Endothelial cell of umbilical vein (primary cell): Measurements from ENCODE around the gene GLRX5. TPM values are rescaled to one million over a fixed set of nuclear protein-coding genes. Genes with fewer than 3 reads are reported as not detected.

Source experiments
- BruUV-seq: library from RNA; stranded (reverse); fragments of 400-500 nt; replicated peaks from 2 replicates; lab custom pipeline; 2021; lab: Mats Ljungman, UMichigan
- CTCF ChIA-PET: fragments of 300-600, 350-600 bp; sonication (Branson Sonifier 250); formaldehyde crosslinking; loops from one replicate; lab custom pipeline; 2021; ENCODE audit warnings: antibody characterized with exemption, inconsistent platforms; lab: Charles Lee
- POLR2A ChIA-PET: fragments of 300-600, 350-600 bp; sonication (Branson Sonifier 250); formaldehyde crosslinking; loops from one replicate; lab custom pipeline; 2021; ENCODE audit warnings: antibody characterized with exemption, inconsistent platforms; lab: Charles Lee
- DNase-seq: peaks from one replicate; pipeline ENCODE4 v3.0.0-alpha.2; 2011; ENCODE audit warnings: low read depth, low spot score
- FAIRE-seq: peaks from 2 replicates; lab custom pipeline; 2011; peaks lifted over from hg19 to GRCh38; lab: Jason Lieb, UNC
- H2AFZ ChIP-seq: 2 replicates; pipeline ENCODE4 v1.6.0; 2012; ENCODE audit warnings: low read depth, low read length, control low read depth, inconsistent platforms
- H3K27ac ChIP-seq: 2 replicates; pipeline ENCODE4 v1.5.1; 2011; ENCODE audit warnings: low read depth, mild to moderate bottlenecking, control low read depth, low read length, moderate library complexity; ENCODE audit not compliant: insufficient read depth
- H3K27me3 ChIP-seq, 2 experiments: 2 replicates each; pipeline versions ENCODE4 v1.6.0 to v1.6.1; 2011; ENCODE audit warnings: low read length in 2 of 2, mixed read lengths in 1 of 2; ENCODE audit not compliant: control insufficient read depth in 2 of 2, insufficient read depth in 2 of 2
- H3K36me3 ChIP-seq, 2 experiments: 2 replicates in 1 of 2; 3 replicates in 1 of 2; pipeline ENCODE4 v1.5.1; 2011; ENCODE audit warnings: low read length in 2 of 2, mild to moderate bottlenecking in 1 of 2, moderate library complexity in 1 of 2; ENCODE audit not compliant: control insufficient read depth in 2 of 2, insufficient read depth in 2 of 2; ENCODE audit errors: extremely low read depth in 1 of 2
- H3K4me1 ChIP-seq: 3 replicates; pipeline ENCODE4 v1.5.1; 2011; ENCODE audit warnings: mild to moderate bottlenecking, low read length; ENCODE audit not compliant: control insufficient read depth, insufficient read depth; ENCODE audit errors: extremely low read depth
- H3K4me2 ChIP-seq: 2 replicates; pipeline ENCODE4 v1.6.1; 2011; ENCODE audit warnings: low read length, control low read depth, mixed read lengths; ENCODE audit not compliant: insufficient read depth
- H3K4me3 ChIP-seq, 3 experiments: fragments of 200-600 bp in 1 of 3; sonication (generic), shearing (Covaris generic) in 1 of 3; replicated peaks in 1 of 3; 2 replicates each; pipeline ENCODE4 v1.5.1; 2011 to 2016; ENCODE audit warnings: control low read depth in 3 of 3, low read length in 3 of 3, mild to moderate bottlenecking in 2 of 3, inconsistent platforms in 1 of 3, low read depth in 1 of 3, moderate library complexity in 1 of 3; ENCODE audit not compliant: insufficient read depth in 1 of 3
- H3K79me2 ChIP-seq: 2 replicates; pipeline ENCODE4 v1.6.0; 2012; ENCODE audit warnings: low read length, inconsistent platforms; ENCODE audit not compliant: control insufficient read depth, insufficient read depth
- H3K9ac ChIP-seq: replicated peaks from 2 replicates; pipeline ENCODE3; 2011; ENCODE audit warnings: low read length, control low read depth; ENCODE audit not compliant: insufficient read depth; ENCODE audit errors: extremely low read depth
- H3K9me1 ChIP-seq: replicated peaks from 3 replicates; pipeline ENCODE4 v1.6.0; 2011; ENCODE audit warnings: mild to moderate bottlenecking, low read length; ENCODE audit not compliant: control insufficient read depth, insufficient read depth; ENCODE audit errors: extremely low read depth
- H3K9me3 ChIP-seq: replicated peaks from 2 replicates; pipeline ENCODE4 v1.5.1; 2012; ENCODE audit warnings: low read length, inconsistent platforms; ENCODE audit not compliant: control insufficient read depth, insufficient read depth
- H4K20me1 ChIP-seq: replicated peaks from 2 replicates; pipeline ENCODE3; 2011; ENCODE audit warnings: mild to moderate bottlenecking, low read length; ENCODE audit not compliant: control insufficient read depth, insufficient read depth; ENCODE audit errors: extremely low read depth
- CTCF ChIP-seq, 2 donors: IDR thresholded peaks; 1 replicate in 1 of 2; 2 replicates in 1 of 2; pipeline ENCODE4 v1.5.1; 2011; ENCODE audit warnings: low read length in 2 of 2, mild to moderate bottlenecking in 2 of 2, moderate library complexity in 2 of 2, control low read depth in 1 of 2, inconsistent platforms in 1 of 2, low read depth in 1 of 2; ENCODE audit not compliant: insufficient read depth in 1 of 2; ENCODE audit errors: extremely low read depth in 1 of 2
- EZH2 ChIP-seq: IDR thresholded peaks from 2 replicates; pipeline ENCODE4 v1.6.1; 2012; ENCODE audit warnings: borderline replicate concordance, low read depth, mild to moderate bottlenecking, moderate library complexity, low read length, inconsistent platforms; ENCODE audit not compliant: severe bottlenecking
- FOS ChIP-seq: IDR thresholded peaks from 2 replicates; pipeline ENCODE4 v1.6.1; 2011; ENCODE audit warnings: mild to moderate bottlenecking, low read length, moderate library complexity, borderline replicate concordance; ENCODE audit not compliant: insufficient read depth
- GATA2 ChIP-seq: IDR thresholded peaks from 2 replicates; pipeline ENCODE4 v1.7.0; 2011; ENCODE audit warnings: low read depth, mild to moderate bottlenecking, moderate library complexity, mixed read lengths, low read length; ENCODE audit not compliant: insufficient read length, insufficient read depth
- JUN ChIP-seq: IDR thresholded peaks from 2 replicates; pipeline ENCODE4 v1.6.1; 2011; ENCODE audit warnings: borderline replicate concordance, low read depth; ENCODE audit not compliant: insufficient read length, insufficient read depth
- MAX ChIP-seq: IDR thresholded peaks from 2 replicates; pipeline ENCODE4 v1.6.1; 2011; ENCODE audit not compliant: insufficient read depth, insufficient read length
- MYC ChIP-seq: IDR thresholded peaks from one replicate; pipeline ENCODE4 v1.6.1; 2011; ENCODE audit warnings: mild to moderate bottlenecking, low read depth, low read length
- POLR2A ChIP-seq: IDR thresholded peaks from 2 replicates; pipeline ENCODE4 v1.6.1; 2012; ENCODE audit warnings: low read depth, mild to moderate bottlenecking, control low read depth, low read length
- POLR2AphosphoS5 ChIP-seq: IDR thresholded peaks from 2 replicates; pipeline ENCODE4 v1.6.1; 2012; ENCODE audit warnings: low read depth, mild to moderate bottlenecking, control low read depth, low read length, moderate library complexity; ENCODE audit not compliant: insufficient read depth
- dilution Hi-C: fragments of 300-500 bp; cut with MboI; formaldehyde crosslinking; loops from one replicate; pipeline ENCODE4 v1.15.0; 2019; ENCODE audit warnings: low sequenced_read_pairs; ENCODE audit not compliant: extremely low pct_ligation_motif_present
- intact Hi-C: fragments of 100-400 bp; cut with micrococcal nuclease; formaldehyde crosslinking; loops from one replicate; pipeline ENCODE4 v1.10.0; 2022
- polyA plus RNA-seq, 4 experiments: library from polyadenylated mRNA; depleted of rRNA in 3 of 4; stranded (reverse) in 3 of 4; unstranded in 1 of 4; fragments of >200 nt; gene quantifications; 2 replicates each; pipeline versions ENCODE4 v1.2.1 to v1.2.3, GENCODE V29; 2011 to 2012; ENCODE audit warnings: missing spikeins in 1 of 4
- total RNA-seq: library from RNA; stranded (reverse); gene quantifications from 2 replicates; pipeline ENCODE4 v1.2.3, GENCODE V29; 2021

Gene GLRX5
- total and polyA plus RNA-seq, 2 donors (not counting 3 experiments of a cell fraction or from before 2014, with no cell fraction given), result 42.6 to 52.0 TPM

GRCh38 chr14:95526483-95527386, 8.1 kb upstream of the GLRX5 start:
- FAIRE-seq, result peak; percentile 66
- dilution Hi-C loops (no loop called here), intact Hi-C loops (loop anchor here (1.0 kb wide), 5 partner anchors 8 to 99 kb away; no protein-coding TSS in a partner anchor)
- DNase-seq, result peak; percentile 77
- H3K9ac ChIP-seq, result peak overlapping the region; percentile 66
- H3K27ac ChIP-seq, result peak overlapping the region; percentile 72
- H3K36me3 ChIP-seq, result no peaks in the 10 kb centered on the region
- TF ChIP-seq MAX (no peak), GATA2 (no peak), JUN (no peak), EZH2 (no peak), POLR2AphosphoS5 (no peak), FOS (no peak), MYC (no peak), CTCF (IDR thresholded peaks at IDR 0.05; ENCODE audit: extremely low read depth in 1 of 2, insufficient read depth in 1 of 2, low read depth in 1 of 2, low read length in 2 of 2) (no peak), POLR2A (no peak)
- no peaks in the 10 kb centered on the region for H3K9me1 ChIP-seq
- H3K79me2 ChIP-seq, result peaks cover 20% of the 10 kb centered on the region
- ChIA-PET CTCF (interaction anchor here (0.6 to 4.9 kb wide), 37 partner anchors 9 to 837 kb away, joined by 3 to 164 read pairs (median 6); partner anchors contain the start of gene SYNE3), POLR2A (interaction anchor here (1.4 to 1.5 kb wide), 2 partner anchors 8 to 20 kb away, joined by 3 to 5 read pairs; no protein-coding TSS in a partner anchor)
- H3K4me2 ChIP-seq, result peak overlapping the region; percentile 58
- H3K4me1 ChIP-seq, result peaks cover 45% of the 10 kb centered on the region
- no peaks in the 10 kb centered on the region for H3K27me3 ChIP-seq
- peak overlapping the region in 1 of 3 experiments; percentile 4 for H3K4me3 ChIP-seq
- H4K20me1 ChIP-seq, result no peaks in the 10 kb centered on the region
- BruUV-seq, result no TSS peak
- H3K9me3 ChIP-seq, result no peaks in the 10 kb centered on the region
- H2AFZ ChIP-seq, result peak overlapping the region; percentile 45
